SU-DHL-6 (cell line): ENCODE measurements around the gene CCDC186.

Experiments
- EZH2phosphoT487 ChIP-seq: fragments of 200-600 bp; sonication (generic), shearing (Covaris generic); conservative IDR thresholded peaks from 2 replicates; pipeline ENCODE4 v1.6.1; 2018; ENCODE audit warnings: mild to moderate bottlenecking, antibody characterized with exemption, low read length, moderate library complexity, mixed read lengths
- TF ChIP-seq, protein P1 (sequence below): fragments of 200-600 bp; sonication (generic); IDR thresholded peaks from one replicate; pipeline ENCODE4 v1.5.1; 2017; ENCODE audit warnings: antibody characterized with exemption, mild to moderate bottlenecking, low read length, moderate library complexity; ENCODE audit not compliant: insufficient read depth, poor library complexity, severe bottlenecking

DNA sequence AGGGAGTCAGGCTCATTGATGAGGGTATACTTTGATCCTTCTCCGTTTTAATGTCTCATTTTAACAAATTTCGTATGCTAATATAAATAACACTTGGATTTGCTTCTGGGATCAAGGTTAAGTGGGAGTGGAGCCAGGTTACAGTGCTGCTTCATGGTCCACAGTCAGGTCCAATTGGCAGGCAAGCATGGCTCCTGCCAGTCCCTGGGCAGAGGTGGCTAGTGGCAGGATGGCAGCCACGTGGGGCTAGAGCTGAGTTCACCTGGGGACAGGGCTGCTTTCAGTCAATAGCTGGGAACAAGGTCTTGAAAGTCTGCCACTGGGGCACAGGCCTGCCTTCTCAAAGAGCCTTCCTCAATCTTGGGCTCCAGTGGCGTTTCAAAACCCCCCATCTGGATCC, 49.1 kb upstream of the CCDC186 start:
- TF ChIP-seq, protein P1, sequence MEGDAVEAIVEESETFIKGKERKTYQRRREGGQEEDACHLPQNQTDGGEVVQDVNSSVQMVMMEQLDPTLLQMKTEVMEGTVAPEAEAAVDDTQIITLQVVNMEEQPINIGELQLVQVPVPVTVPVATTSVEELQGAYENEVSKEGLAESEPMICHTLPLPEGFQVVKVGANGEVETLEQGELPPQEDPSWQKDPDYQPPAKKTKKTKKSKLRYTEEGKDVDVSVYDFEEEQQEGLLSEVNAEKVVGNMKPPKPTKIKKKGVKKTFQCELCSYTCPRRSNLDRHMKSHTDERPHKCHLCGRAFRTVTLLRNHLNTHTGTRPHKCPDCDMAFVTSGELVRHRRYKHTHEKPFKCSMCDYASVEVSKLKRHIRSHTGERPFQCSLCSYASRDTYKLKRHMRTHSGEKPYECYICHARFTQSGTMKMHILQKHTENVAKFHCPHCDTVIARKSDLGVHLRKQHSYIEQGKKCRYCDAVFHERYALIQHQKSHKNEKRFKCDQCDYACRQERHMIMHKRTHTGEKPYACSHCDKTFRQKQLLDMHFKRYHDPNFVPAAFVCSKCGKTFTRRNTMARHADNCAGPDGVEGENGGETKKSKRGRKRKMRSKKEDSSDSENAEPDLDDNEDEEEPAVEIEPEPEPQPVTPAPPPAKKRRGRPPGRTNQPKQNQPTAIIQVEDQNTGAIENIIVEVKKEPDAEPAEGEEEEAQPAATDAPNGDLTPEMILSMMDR = no peak
- no peak for TF ChIP-seq EZH2phosphoT487
